GM23338 (cell line): ENCODE measurements around the gene MINDY4.

Experiments
- CTCF ChIP-seq, 2 experiments: fragments of 200-600 bp in 1 of 2; sonication (generic) in 1 of 2; conservative IDR thresholded peaks; 2 replicates each; pipeline versions ENCODE4 v1.5.1 to v1.6.1; 2016 to 2017; ENCODE audit warnings: antibody characterized with exemption in 2 of 2, low read depth in 2 of 2, mild to moderate bottlenecking in 2 of 2, moderate library complexity in 1 of 2
- EZH2 ChIP-seq: fragments of 200-600 bp; sonication (generic); IDR thresholded peaks from one replicate; pipeline ENCODE4 v1.8.0; 2017; ENCODE audit warnings: antibody characterized with exemption, mild to moderate bottlenecking, low read depth; ENCODE audit not compliant: unreplicated experiment
- EZH2phosphoT487 ChIP-seq: fragments of 200-600 bp; sonication (generic); IDR thresholded peaks from one replicate; pipeline ENCODE4 v1.8.1; 2018; ENCODE audit warnings: antibody characterized with exemption; ENCODE audit not compliant: unreplicated experiment
- JUNB ChIP-seq: IDR thresholded peaks from one replicate; pipeline ENCODE4 v1.6.1; 2016; ENCODE audit warnings: antibody characterized with exemption; ENCODE audit not compliant: unreplicated experiment
- ZNF114 ChIP-seq: fragments of 250-450 bp; sonication (Bioruptor Pico); IDR thresholded peaks from 2 replicates; pipeline ENCODE4 v1.5.0; 2020; ENCODE audit warnings: mild to moderate bottlenecking, moderate library complexity

GRCh38 chr7:30837581-30837980 lies 66.4 kb downstream of the MINDY4 start:
- TF ChIP-seq EZH2phosphoT487, result no peak
- no peak for TF ChIP-seq CTCF (conservative IDR thresholded peaks at IDR 0.05; ENCODE audit: low read depth in 2 of 2)
- TF ChIP-seq ZNF114, result no peak
- TF ChIP-seq EZH2, result no peak
- TF ChIP-seq JUNB, result no peak
